GM12873 (cell line): ENCODE data around the gene CXCL9.

Experiments used
- TF ChIP-seq, protein P1 (sequence below): IDR thresholded peaks from 2 replicates; pipeline ENCODE4 v1.5.1; 2012; ENCODE audit warnings: low read depth, mild to moderate bottlenecking, moderate library complexity, low read length, control low read depth; ENCODE audit not compliant: insufficient read depth; ENCODE audit errors: missing control alignments

Gene CXCL9

DNA sequence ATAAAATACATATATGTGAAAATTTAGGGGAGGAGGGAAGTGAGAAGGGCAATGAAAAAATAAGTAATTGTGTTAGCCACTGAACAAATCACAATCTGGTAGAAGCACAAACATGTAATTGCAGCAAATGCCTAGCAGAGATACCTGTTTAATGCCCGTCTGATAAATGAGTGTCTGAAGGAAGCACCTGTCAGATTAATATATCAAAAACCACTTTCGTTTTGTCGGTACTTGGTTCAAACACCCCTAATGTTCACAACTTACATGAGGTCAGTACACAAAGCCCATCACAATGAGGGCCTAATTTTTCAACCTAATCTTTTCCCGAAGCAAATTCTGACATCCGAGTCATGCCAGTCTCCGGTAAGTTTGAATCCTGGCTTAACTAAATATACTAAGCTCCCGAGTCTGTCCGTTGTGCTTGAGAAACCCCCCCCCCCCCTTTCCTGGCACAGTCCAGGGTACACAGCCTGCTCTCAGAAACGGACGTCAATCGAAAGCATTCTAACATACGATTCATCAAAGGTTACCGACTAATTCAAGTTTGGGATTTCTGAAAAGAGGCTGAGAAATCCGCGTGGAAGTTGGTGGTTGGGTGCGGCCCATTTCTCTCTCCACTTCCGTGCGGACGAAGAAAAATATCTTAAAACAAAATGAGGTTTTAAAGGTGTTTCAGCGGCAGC lies 17.3 kb downstream of the CXCL9 start:
- TF ChIP-seq, protein P1, sequence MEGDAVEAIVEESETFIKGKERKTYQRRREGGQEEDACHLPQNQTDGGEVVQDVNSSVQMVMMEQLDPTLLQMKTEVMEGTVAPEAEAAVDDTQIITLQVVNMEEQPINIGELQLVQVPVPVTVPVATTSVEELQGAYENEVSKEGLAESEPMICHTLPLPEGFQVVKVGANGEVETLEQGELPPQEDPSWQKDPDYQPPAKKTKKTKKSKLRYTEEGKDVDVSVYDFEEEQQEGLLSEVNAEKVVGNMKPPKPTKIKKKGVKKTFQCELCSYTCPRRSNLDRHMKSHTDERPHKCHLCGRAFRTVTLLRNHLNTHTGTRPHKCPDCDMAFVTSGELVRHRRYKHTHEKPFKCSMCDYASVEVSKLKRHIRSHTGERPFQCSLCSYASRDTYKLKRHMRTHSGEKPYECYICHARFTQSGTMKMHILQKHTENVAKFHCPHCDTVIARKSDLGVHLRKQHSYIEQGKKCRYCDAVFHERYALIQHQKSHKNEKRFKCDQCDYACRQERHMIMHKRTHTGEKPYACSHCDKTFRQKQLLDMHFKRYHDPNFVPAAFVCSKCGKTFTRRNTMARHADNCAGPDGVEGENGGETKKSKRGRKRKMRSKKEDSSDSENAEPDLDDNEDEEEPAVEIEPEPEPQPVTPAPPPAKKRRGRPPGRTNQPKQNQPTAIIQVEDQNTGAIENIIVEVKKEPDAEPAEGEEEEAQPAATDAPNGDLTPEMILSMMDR, result no peak

DNA sequence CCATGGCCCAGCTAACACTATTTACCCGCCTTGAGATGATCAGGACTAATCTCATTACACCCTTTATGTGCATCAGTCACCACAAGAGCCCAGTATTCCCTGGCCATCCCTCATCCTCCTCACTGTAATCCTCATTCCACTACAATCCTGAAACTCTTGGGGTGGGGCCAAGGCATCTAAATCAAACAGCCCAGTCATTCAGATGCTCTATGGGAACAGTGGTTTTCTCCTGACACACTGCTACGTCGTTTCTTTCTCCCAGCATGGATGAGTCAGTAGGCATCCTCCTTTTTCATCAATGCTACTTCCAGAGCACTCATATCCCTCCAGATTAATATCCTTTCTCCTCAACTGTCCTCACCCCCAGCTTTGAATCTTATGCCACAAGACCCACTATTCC lies 22.2 kb downstream of the CXCL9 start:
- TF ChIP-seq, protein P1, result no peak

DNA sequence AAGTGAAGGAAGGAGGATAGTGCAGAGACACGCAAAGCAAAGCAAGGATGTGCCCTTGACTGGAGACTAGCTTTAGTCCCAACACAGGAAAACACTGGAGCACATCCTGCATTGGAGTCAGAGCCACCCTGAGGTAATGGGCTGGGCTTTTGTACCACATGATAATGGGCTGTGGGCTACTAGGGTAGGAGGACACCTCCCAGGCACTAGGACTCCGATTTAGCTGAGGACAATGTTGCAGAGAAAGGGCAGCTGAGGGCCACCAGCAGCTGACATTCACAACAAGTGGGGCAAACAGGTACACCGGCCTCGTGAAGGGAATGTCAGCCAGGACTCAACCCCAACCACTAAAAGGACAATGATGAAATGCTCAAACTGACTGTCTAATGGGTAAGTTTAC lies 26.7 kb downstream of the CXCL9 start:
- TF ChIP-seq, protein P1, result no peak

DNA sequence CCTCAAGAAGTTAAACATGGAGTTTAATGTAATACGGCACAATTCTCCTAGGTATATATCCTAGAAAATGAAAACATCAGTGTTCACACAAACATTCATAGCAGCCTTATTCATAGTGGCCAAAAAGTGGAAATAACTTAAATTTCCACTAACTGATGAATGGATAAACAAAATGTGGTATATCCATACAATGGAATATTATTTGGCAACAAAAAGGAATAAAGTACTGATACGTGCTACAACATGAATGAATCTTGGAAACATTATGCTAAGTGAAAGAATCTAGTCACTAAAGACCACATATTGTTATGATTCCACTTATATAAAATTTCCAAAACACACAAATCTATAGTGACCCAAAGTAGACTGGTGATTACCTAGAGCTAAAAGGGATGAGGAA lies 31.1 kb downstream of the CXCL9 start:
- TF ChIP-seq, protein P1, result no peak

DNA sequence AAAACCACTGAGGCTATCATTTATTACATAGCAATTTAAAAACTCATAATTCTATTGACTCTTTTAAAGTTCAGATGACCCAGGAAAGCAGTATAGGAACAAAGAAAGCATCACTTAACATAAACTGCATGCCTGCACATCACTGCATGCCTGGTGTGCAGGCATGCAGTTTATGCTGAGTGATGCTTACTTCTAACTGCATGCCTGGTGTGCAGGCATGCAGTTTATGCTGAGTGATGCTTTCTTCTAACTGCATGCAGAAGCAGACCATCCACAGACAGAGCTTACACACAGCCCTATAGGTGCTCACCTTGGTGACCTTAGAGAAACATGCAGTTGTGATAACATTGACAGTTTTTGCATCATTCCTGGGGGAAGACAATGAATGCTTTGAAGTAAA lies 33.5 kb downstream of the CXCL9 start:
- TF ChIP-seq, protein P1, result no peak

DNA sequence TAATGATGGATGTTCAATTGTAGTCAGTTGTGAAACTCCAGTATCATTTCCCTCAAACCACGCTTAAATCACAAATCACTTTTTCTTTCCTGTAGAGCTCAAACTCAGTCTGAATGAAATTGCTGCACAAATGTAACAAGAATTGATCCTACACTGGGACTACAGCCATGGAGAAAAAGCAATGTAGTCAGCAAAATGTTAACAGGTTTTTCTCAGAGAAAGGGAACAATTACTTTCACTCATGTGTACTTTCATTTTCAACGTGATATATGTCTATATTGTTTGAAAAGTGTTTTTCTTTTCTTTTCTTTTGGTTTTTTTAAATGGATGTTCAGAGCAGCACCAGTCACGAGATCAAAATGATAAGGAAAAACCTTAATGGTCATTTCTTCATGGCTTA lies 39.2 kb downstream of the CXCL9 start:
- TF ChIP-seq, protein P1, result no peak

DNA sequence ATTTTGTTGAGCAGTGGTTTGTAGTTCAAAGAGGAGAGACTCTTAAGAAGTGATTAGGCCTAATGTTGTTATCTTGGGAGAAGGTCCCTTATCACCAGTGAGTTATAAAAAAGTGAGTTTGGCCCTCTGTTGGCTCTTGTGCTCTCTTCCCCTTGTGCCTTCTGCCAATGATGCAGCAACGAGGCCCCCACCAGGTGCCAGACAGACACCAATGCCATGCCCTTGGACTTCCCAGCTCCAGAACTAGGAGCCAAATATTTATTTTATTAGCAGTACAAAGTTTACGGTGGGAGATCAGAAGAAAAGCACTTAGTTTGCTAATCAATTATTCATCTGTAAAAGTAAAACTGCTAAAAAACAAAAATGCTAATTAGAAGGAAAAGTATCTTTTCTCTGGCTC lies 43.8 kb downstream of the CXCL9 start:
- TF ChIP-seq, protein P1, result no peak
